Uterus (tissue), 4 donors: ENCODE measurements around the gene NECTIN1. TPM values are rescaled to one million over a fixed set of nuclear protein-coding genes. Genes with fewer than 3 reads are reported as not detected.

Source experiments
- DNase-seq, 2 donors: peaks; one replicate each; pipeline ENCODE4 v3.0.0-alpha.2; 2019 to 2020
- H3K27ac ChIP-seq, 2 donors: fragments of 200-600 bp; sonication (generic); 1 replicate in 1 of 2; 2 replicates in 1 of 2; pipeline ENCODE4 v1.5.1; 2016 to 2018
- H3K27me3 ChIP-seq, 2 donors: fragments of 200-600 bp; sonication (generic); one replicate each; pipeline ENCODE4 v1.5.1; 2018 to 2019; ENCODE audit warnings: control low read depth in 1 of 2
- H3K36me3 ChIP-seq, 2 donors: fragments of 200-600 bp; sonication (generic); one replicate each; pipeline ENCODE4 v1.5.1; 2019; ENCODE audit warnings: control low read depth in 1 of 2
- H3K4me1 ChIP-seq, 2 donors: fragments of 200-600 bp; sonication (generic); one replicate each; pipeline ENCODE4 v1.5.1; 2018 to 2019; ENCODE audit warnings: control low read depth in 1 of 2
- H3K4me3 ChIP-seq, 2 donors: fragments of 200-600 bp; sonication (generic); 1 replicate in 1 of 2; 2 replicates in 1 of 2; pipeline ENCODE4 v1.5.1; 2018 to 2019; ENCODE audit warnings: mild to moderate bottlenecking in 1 of 2
- H3K9me3 ChIP-seq, 2 donors: fragments of 200-600 bp; sonication (generic); one replicate each; pipeline ENCODE4 v1.5.1; 2019; ENCODE audit warnings: control low read depth in 1 of 2
- CTCF ChIP-seq, 4 experiments: fragments of 200-600 bp in 2 of 4; fragments of 450-650 bp in 2 of 4; sonication (generic) in 2 of 4; IDR thresholded peaks; one replicate each; pipeline ENCODE4 v1.5.1; 2016 to 2019; ENCODE audit warnings: antibody characterized with exemption in 4 of 4, mild to moderate bottlenecking in 2 of 4, moderate library complexity in 1 of 4
- POLR2A ChIP-seq, 2 donors: fragments of 450-650 bp; IDR thresholded peaks; one replicate each; pipeline ENCODE4 v1.6.1; 2016; ENCODE audit warnings: antibody characterized with exemption in 2 of 2, mild to moderate bottlenecking in 1 of 2, moderate library complexity in 1 of 2
- intact Hi-C: fragments of 100-400 bp; cut with DNase I; formaldehyde crosslinking; loops from one replicate; pipeline ENCODE4 v1.15.1; 2023; ENCODE audit warnings: low total_unique reads
- total RNA-seq, 4 donors: library from RNA; depleted of rRNA in 3 of 4; stranded (reverse); fragments of >200 nt in 3 of 4; gene quantifications; one replicate each; pipeline versions ENCODE4 v1.1.0 to v1.2.4, GENCODE V29; 2014 to 2023
- donor health status: DM: yes; HTN: yes; CAD: no.

NECTIN1 gene
- total RNA-seq, 4 donors from 2014 or later = 1.3 to 10.6 (median 9.2) TPM; not detected in 1

DNA sequence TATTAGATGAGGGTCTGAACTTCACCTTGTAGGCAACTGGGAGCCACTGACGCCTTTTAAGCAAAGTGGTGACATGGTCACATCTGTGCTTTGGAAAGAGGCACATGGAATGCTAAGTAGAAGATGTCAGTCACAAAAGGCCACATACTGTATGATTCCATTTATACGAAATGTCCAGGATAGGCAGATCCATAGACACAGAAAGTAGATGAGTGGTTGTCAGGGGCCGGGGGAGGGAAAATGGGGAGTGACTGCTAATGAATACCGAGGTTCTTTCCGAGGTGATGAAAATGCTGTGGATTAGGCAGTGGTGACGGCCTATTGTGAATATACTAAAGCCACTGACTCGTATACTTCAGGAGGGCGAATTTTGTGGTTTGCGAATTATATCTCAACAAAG is 20.6 kb downstream of the NECTIN1 start:
- Histone ChIP-seq H3K27me3 (no peaks in the 10 kb centered on the region), H3K4me1 (no peaks in the 10 kb centered on the region), H3K36me3 (no peaks in the 10 kb centered on the region), H3K9me3 (no peaks in the 10 kb centered on the region), H3K4me3 (no peak overlapping the region), H3K27ac (no peak overlapping the region)
- DNase-seq = no peak
- intact Hi-C loops = no loop called here
- TF ChIP-seq CTCF (IDR thresholded peaks at IDR 0.05) = no peak
- TF ChIP-seq POLR2A (IDR thresholded peaks at IDR 0.05) = no peak

- H3K4me3 ChIP-seq = no peak overlapping the region
- no peaks in the 10 kb centered on the region for H3K4me1 ChIP-seq
- no peaks in the 10 kb centered on the region for H3K36me3 ChIP-seq
- TF ChIP-seq CTCF (IDR thresholded peaks at IDR 0.05) = no peak
- no peak for TF ChIP-seq POLR2A (IDR thresholded peaks at IDR 0.05)
- H3K27me3 ChIP-seq = no peaks in the 10 kb centered on the region
- no peak overlapping the region for H3K27ac ChIP-seq
- intact Hi-C loops = no loop called here
- DNase-seq = no peak
- H3K9me3 ChIP-seq = no peaks in the 10 kb centered on the region
Observed at GRCh38 chr11:119706887-119707286, 22.1 kb downstream of the NECTIN1 start.

GRCh38 chr11:119706029-119706428 is 23.0 kb downstream of the NECTIN1 start:
- no peaks in the 10 kb centered on the region for H3K9me3 ChIP-seq
- intact Hi-C loops = no loop called here
- H3K4me1 ChIP-seq = no peaks in the 10 kb centered on the region
- H3K27me3 ChIP-seq = no peaks in the 10 kb centered on the region
- H3K27ac ChIP-seq = no peak overlapping the region
- DNase-seq = no peak
- H3K4me3 ChIP-seq = no peak overlapping the region
- TF ChIP-seq CTCF (IDR thresholded peaks at IDR 0.05) = no peak
- no peak for TF ChIP-seq POLR2A (IDR thresholded peaks at IDR 0.05)
- no peaks in the 10 kb centered on the region for H3K36me3 ChIP-seq

- intact Hi-C loops = no loop called here
- DNase-seq = no peak
- H3K27me3 ChIP-seq = no peaks in the 10 kb centered on the region
Observed at GRCh38 chr11:119705362-119705761, 23.6 kb downstream of the NECTIN1 start.

GRCh38 chr11:119704849-119705248 is 24.2 kb downstream of the NECTIN1 start:
- no peak for DNase-seq
- intact Hi-C loops = no loop called here
- no peaks in the 10 kb centered on the region for H3K4me1 ChIP-seq
- no peak overlapping the region for H3K27ac ChIP-seq
- no peaks in the 10 kb centered on the region for H3K27me3 ChIP-seq
- TF ChIP-seq POLR2A (IDR thresholded peaks at IDR 0.05) (no peak), CTCF (IDR thresholded peaks at IDR 0.05) (no peak)
- no peaks in the 10 kb centered on the region for H3K36me3 ChIP-seq
- H3K9me3 ChIP-seq = no peaks in the 10 kb centered on the region
- H3K4me3 ChIP-seq = no peak overlapping the region

More at GRCh38 chr11:119705362-119705761, 23.6 kb downstream of the NECTIN1 start:
- H3K36me3 ChIP-seq = no peaks in the 10 kb centered on the region
- no peaks in the 10 kb centered on the region for H3K4me1 ChIP-seq
- no peak overlapping the region for H3K27ac ChIP-seq
- no peaks in the 10 kb centered on the region for H3K9me3 ChIP-seq
- TF ChIP-seq POLR2A (IDR thresholded peaks at IDR 0.05) (no peak), CTCF (IDR thresholded peaks at IDR 0.05) (no peak)
- H3K4me3 ChIP-seq = no peak overlapping the region
